Subcutaneous abdominal adipose tissue (tissue), 5 donors: ENCODE measurements around the gene METTL17.
"Not testable (repeated sequence)": the region's sequence is repeated elsewhere in the genome, so short reads cannot be mapped to it uniquely, and the experiment has no call there.

Source experiments
- H3K27ac ChIP-seq: one replicate; pipeline ENCODE4 v1.7.0; 2013; ENCODE audit warnings: low read depth, mild to moderate bottlenecking, inconsistent platforms, low read length, moderate library complexity
- H3K27me3 ChIP-seq, 5 donors: one replicate each; pipeline ENCODE4 v1.7.0; 2013; ENCODE audit warnings: low read length in 5 of 5, inconsistent platforms in 1 of 5; ENCODE audit not compliant: control insufficient read depth in 5 of 5, insufficient read depth in 4 of 5
- H3K36me3 ChIP-seq, 5 donors: one replicate each; pipeline ENCODE4 v1.7.0; 2013; ENCODE audit warnings: low read length in 5 of 5; ENCODE audit not compliant: control insufficient read depth in 5 of 5, insufficient read depth in 5 of 5
- H3K4me1 ChIP-seq, 5 donors: one replicate each; pipeline ENCODE4 v1.7.0; 2013; ENCODE audit warnings: low read length in 5 of 5, mild to moderate bottlenecking in 3 of 5, moderate library complexity in 1 of 5; ENCODE audit not compliant: control insufficient read depth in 5 of 5, insufficient read depth in 5 of 5
- H3K4me3 ChIP-seq, 5 donors: one replicate each; pipeline ENCODE4 v1.7.0; 2013; ENCODE audit warnings: low read length in 5 of 5, low read depth in 1 of 5
- H3K9ac ChIP-seq, 5 donors: one replicate each; pipeline ENCODE4 v1.7.0; 2013; ENCODE audit warnings: low read length in 5 of 5, mild to moderate bottlenecking in 4 of 5, moderate library complexity in 3 of 5
- H3K9me3 ChIP-seq, 5 donors: one replicate each; pipeline ENCODE4 v1.7.0; 2013; ENCODE audit warnings: low read length in 5 of 5; ENCODE audit not compliant: control insufficient read depth in 5 of 5
- donor health status: healthy.
- donor health status: healthy.
- donor health status: healthy.
- donor health status: healthy.
- donor health status: healthy.

Gene METTL17

DNA sequence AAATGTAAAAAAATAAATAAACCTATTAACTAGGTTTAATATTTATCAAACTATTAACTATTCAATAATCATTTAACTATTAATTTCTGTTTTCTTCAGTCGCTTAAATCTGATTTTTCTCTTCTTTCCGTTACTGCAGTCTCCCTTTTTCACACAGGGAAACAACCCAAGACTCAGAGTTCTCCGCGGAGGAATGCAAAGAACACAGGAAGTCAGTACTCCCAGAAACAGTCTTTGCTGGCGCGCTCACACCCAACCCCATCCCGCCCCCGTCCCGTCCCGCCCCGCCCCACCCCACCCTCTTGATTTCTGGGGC lies 351 bp upstream of the METTL17 start:
- peaks cover 14 to 26% (median 24%) of the 10 kb centered on the region in 5 donors for H3K36me3 ChIP-seq
- peak overlapping the region; percentile 53 to 99 (median 92) for H3K4me3 ChIP-seq
- H3K9ac ChIP-seq: peak overlapping the region in 3 of 5 donors; percentile 52 to 68 (median 52)
- peaks cover 4 to 26% (median 22%) of the 10 kb centered on the region in 5 donors for H3K4me1 ChIP-seq
- peak overlapping the region; percentile 72 for H3K27ac ChIP-seq
- H3K27me3 ChIP-seq: no peaks in the 10 kb centered on the region
- H3K9me3 ChIP-seq: no peaks in the 10 kb centered on the region

- no peaks in the 10 kb centered on the region for H3K27me3 ChIP-seq
- H3K9ac ChIP-seq: no peak overlapping the region
- no peak overlapping the region for H3K27ac ChIP-seq
- no peaks in the 10 kb centered on the region for H3K9me3 ChIP-seq
- peaks cover 2 to 9% (median 7%) of the 10 kb centered on the region in 5 donors for H3K4me1 ChIP-seq
- peaks cover 34 to 58% (median 53%) of the 10 kb centered on the region in 5 donors for H3K36me3 ChIP-seq
- no peak overlapping the region for H3K4me3 ChIP-seq
Observed at GRCh38 chr14:20996521-20996920, 6.7 kb downstream of the METTL17 start.

DNA sequence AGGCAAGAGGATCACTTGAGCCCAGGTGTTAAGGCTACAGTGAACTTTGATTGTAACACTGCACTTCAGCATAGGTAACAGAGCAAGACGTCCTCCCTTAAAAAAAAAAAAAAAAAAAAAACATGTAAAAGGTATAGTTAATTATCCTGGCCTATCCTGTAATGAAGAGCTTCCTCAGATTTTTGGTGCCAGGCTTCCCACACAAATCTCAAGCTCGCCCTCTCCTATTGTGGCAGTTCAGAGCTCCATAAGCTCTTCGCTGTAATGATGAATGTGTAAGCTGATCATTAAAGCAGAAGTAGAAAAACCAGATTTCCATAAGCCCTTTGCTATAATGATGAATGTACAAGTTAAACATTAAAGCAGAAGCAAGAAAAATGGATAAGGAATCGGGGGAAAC lies 7.3 kb downstream of the METTL17 start:
- no peaks in the 10 kb centered on the region for H3K27me3 ChIP-seq
- no peak overlapping the region for H3K4me3 ChIP-seq
- H3K27ac ChIP-seq: no peak overlapping the region
- peaks cover 34 to 55% (median 51%) of the 10 kb centered on the region in 5 donors for H3K36me3 ChIP-seq
- peaks cover 2 to 9% (median 4%) of the 10 kb centered on the region in 5 donors for H3K4me1 ChIP-seq
- H3K9me3 ChIP-seq: no peaks in the 10 kb centered on the region
- no peak overlapping the region for H3K9ac ChIP-seq

DNA sequence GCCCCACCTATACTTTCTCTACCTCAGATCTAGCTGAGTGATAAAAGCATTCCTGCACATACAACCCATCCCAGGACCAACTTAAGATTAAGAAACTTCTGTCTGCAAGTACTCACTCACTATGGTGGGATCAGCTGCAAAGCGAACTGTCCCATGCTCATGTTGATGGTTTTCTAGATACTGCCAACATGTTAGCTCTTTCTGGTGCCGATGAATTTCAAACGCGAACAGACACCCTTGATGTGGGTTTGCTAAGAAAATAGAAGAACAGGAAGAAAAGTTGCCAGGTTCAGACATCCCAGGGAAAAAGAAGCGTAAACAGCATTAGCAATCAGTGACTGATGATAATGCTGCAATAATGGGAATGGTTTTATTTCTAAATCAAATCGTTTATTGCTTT lies 7.8 kb downstream of the METTL17 start:
- Histone ChIP-seq H3K4me3 (no peak overlapping the region), H3K27me3 (no peaks in the 10 kb centered on the region), H3K4me1 (peaks cover 2 to 9% (median 4%) of the 10 kb centered on the region in 5 donors), H3K27ac (no peak overlapping the region), H3K9ac (no peak overlapping the region), H3K36me3 (peaks cover 30 to 50% (median 46%) of the 10 kb centered on the region in 5 donors), H3K9me3 (no peaks in the 10 kb centered on the region)

DNA sequence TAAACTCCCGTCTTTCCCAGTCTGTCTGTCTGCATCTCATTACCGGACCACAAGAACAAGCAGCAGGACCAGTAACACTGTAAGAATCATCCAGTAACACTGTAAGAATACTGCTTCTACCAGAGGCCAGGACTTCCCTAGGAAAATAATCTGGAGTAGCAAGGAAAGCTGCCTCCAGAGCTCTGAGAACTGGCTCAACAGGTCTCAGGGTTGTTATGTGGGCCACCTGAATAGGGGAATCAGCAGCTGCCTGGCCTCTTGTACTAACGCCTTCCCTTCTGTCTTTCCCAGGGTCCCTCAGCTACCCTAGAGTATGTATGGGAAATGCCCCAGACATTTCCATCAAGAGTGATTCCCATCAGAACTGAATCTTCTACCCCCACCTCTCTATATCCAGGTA lies 8.4 kb downstream of the METTL17 start:
- H3K36me3 ChIP-seq: peaks cover 25 to 44% (median 41%) of the 10 kb centered on the region in 5 donors
- no peak overlapping the region for H3K27ac ChIP-seq
- no peaks in the 10 kb centered on the region for H3K9me3 ChIP-seq
- H3K4me3 ChIP-seq: no peak overlapping the region
- H3K27me3 ChIP-seq: no peaks in the 10 kb centered on the region
- H3K4me1 ChIP-seq: peaks cover 2 to 9% (median 4%) of the 10 kb centered on the region in 5 donors
- H3K9ac ChIP-seq: no peak overlapping the region

GRCh38 chr14:20998674-20999366 lies 9.0 kb downstream of the METTL17 start, which contains the start of gene SLC39A2:
Gene SLC39A2 (plus strand): TSS chr14:20999293. CDS start chr14:20999447, 154 bp downstream.
- no peaks in the 10 kb centered on the region for H3K9me3 ChIP-seq
- H3K9ac ChIP-seq: no peak within 1 kb of the TSS
- H3K4me3 ChIP-seq: no peak within 1 kb of the TSS
- peaks cover 25 to 38% (median 37%) of the 10 kb centered on the region in 5 donors for H3K36me3 ChIP-seq
- H3K27me3 ChIP-seq: no peaks in the 10 kb centered on the region
- peaks cover 2 to 9% (median 4%) of the 10 kb centered on the region in 5 donors for H3K4me1 ChIP-seq
- H3K27ac ChIP-seq: peak within 1 kb of the TSS; percentile 23

DNA sequence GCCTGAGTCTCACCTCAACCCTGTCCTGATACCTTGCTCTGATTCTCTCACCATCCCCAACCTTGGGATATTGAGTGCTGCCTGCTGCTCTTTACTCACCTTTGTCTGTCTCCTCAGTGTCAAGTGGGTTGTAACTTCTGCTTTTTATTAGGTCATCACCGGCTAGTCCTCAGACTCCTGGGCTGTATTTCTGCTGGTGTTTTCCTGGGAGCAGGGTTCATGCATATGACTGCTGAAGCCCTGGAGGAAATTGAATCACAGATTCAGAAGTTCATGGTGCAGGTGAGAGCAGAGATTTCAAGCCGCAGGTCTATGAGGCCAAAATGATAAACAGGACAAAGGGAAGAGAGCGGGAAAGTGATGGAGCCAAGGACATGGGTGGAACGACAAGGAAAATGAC lies 9.8 kb downstream of the METTL17 start:
- H3K9ac ChIP-seq: no peak overlapping the region
- no peaks in the 10 kb centered on the region for H3K9me3 ChIP-seq
- no peak overlapping the region for H3K27ac ChIP-seq
- H3K27me3 ChIP-seq: no peaks in the 10 kb centered on the region
- no peak overlapping the region for H3K4me3 ChIP-seq
- peaks cover 18 to 31% (median 29%) of the 10 kb centered on the region in 5 donors for H3K36me3 ChIP-seq
- H3K4me1 ChIP-seq: peaks cover 2 to 9% (median 4%) of the 10 kb centered on the region in 5 donors

DNA sequence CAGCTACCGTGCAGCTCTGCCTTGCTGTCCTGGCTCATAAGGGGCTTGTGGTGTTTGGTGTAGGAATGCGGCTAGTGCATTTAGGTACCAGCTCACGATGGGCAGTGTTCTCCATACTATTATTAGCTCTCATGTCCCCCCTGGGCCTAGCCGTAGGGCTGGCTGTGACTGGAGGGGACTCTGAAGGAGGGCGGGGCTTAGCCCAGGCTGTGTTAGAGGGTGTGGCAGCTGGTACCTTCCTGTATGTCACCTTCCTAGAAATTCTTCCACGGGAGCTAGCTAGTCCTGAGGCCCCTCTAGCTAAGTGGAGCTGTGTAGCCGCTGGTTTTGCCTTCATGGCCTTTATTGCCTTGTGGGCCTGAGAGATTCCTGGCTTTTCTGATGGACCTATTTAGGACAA lies 11.4 kb downstream of the METTL17 start:
- no peaks in the 10 kb centered on the region for H3K9me3 ChIP-seq
- H3K27me3 ChIP-seq: no peaks in the 10 kb centered on the region
- peaks cover 7 to 14% (median 13%) of the 10 kb centered on the region in 5 donors for H3K36me3 ChIP-seq
- no peak overlapping the region for H3K4me3 ChIP-seq
- no peak overlapping the region for H3K9ac ChIP-seq
- H3K4me1 ChIP-seq: peaks cover 2 to 9% (median 4%) of the 10 kb centered on the region in 5 donors
- no peak overlapping the region for H3K27ac ChIP-seq

DNA sequence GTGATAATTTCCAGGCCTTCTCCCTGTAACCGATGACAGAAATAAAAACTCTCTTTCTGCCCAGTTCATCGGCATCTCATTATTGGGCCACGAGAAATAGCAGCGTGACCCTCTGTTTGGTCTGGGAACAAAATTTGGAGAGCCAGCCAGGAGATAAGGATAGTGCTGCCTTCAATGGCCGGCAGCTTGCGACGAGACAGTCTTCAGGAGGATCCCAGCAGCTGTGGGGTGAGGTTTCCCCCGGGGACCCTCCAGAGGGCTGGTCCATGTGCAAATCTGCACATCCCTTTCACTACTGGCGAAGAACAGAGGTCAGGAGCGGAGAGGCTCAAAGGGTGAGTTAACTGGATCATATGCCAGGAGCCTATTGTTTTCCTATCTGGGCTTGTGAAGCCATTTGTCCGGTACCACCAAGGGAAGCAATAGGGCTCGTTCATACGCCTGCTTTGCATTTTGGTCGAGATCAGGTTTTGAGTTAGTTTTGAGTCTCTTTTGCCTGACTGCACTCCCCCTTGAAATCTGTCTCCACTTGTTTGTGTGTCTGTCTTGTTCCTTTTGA lies 14.1 kb downstream of the METTL17 start:
- Histone ChIP-seq H3K9me3 (no peaks in the 10 kb centered on the region), H3K27ac (no peak overlapping the region), H3K9ac (no peak overlapping the region), H3K4me1 (peaks cover 2 to 5% (median 4%) of the 10 kb centered on the region in 5 donors), H3K36me3 (no peaks in the 10 kb centered on the region), H3K4me3 (no peak overlapping the region), H3K27me3 (no peaks in the 10 kb centered on the region)

DNA sequence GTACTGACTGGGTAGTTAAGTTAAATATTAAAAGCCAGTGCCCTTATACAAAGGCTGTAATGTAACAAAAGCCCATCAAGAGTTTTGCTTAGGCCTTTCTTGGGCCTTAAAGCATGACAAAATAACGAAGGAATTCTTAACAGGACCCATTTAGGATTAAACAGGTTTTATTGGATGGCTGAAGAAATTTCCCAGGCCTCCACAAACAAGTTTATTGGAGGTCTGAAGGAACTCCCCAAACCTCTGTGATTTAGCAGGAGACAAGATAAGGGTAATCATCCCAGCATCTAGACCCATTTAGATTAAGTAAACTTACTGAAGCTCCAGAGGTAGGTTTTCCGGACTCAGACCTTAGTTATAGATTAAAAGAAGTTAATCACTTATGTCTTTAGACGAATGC lies 19.9 kb downstream of the METTL17 start:
- not testable (repeated sequence) for H3K4me1 ChIP-seq, H3K27ac ChIP-seq, H3K9ac ChIP-seq, H3K4me3 ChIP-seq, H3K9me3 ChIP-seq, H3K36me3 ChIP-seq, H3K27me3 ChIP-seq
